SK-N-SH (cell line): ENCODE measurements around the gene MYL6B.

ENCODE experiments used
- CHD2 ChIP-seq: fragments of 150-350 bp; IDR thresholded peaks from 2 replicates; pipeline ENCODE4 v1.6.1; 2018; ENCODE audit warnings: low read length; ENCODE audit not compliant: partially characterized antibody
- JUND ChIP-seq: IDR thresholded peaks from 2 replicates; pipeline ENCODE4 v1.4.0; 2012
- RCOR1 ChIP-seq: fragments of 150-350 bp; IDR thresholded peaks from 2 replicates; pipeline ENCODE4 v1.6.1; 2017; ENCODE audit warnings: antibody characterized with exemption, low read length
- TAF1 ChIP-seq: IDR thresholded peaks from 2 replicates; pipeline ENCODE4 v1.6.1; 2012; ENCODE audit warnings: low read depth, mild to moderate bottlenecking, low read length, moderate library complexity, borderline replicate concordance
- TF ChIP-seq, protein P1 (sequence below): fragments of 200-600 bp; sonication (generic); IDR thresholded peaks from 2 replicates; pipeline ENCODE4 v1.6.1; 2017; ENCODE audit warnings: antibody characterized with exemption, mild to moderate bottlenecking, moderate library complexity

DNA sequence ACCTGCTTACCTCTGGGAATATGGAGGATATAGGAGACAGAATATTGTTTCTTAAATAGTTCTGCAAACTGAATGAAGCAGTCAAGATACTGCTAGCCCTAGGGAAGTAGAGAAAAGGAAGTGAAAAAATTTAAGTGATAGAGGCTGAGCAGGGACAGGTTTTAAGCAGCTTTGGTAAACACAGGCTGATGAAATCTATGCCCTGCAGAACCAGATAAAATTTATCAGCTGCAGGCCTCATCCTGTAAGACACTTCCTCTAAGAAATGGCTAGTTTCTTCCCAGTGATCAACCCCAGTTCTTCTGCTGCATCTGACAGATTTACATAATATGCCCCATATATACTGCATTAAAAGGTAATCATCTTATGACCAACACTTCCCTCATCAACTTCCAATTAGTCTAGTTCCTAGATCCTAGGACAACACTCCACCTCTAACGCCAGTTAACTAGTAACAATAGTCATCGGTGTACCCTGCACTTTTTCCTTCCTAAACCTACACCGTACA is 25.6 kb upstream of the MYL6B start:
- TF ChIP-seq TAF1: no peak
- TF ChIP-seq, protein P1, sequence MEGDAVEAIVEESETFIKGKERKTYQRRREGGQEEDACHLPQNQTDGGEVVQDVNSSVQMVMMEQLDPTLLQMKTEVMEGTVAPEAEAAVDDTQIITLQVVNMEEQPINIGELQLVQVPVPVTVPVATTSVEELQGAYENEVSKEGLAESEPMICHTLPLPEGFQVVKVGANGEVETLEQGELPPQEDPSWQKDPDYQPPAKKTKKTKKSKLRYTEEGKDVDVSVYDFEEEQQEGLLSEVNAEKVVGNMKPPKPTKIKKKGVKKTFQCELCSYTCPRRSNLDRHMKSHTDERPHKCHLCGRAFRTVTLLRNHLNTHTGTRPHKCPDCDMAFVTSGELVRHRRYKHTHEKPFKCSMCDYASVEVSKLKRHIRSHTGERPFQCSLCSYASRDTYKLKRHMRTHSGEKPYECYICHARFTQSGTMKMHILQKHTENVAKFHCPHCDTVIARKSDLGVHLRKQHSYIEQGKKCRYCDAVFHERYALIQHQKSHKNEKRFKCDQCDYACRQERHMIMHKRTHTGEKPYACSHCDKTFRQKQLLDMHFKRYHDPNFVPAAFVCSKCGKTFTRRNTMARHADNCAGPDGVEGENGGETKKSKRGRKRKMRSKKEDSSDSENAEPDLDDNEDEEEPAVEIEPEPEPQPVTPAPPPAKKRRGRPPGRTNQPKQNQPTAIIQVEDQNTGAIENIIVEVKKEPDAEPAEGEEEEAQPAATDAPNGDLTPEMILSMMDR: no peak
- no peak for TF ChIP-seq RCOR1
- TF ChIP-seq CHD2: no peak
- TF ChIP-seq JUND: no peak
